Vagina (tissue), 2 donors: Measurements from ENCODE around the gene RAB12.

Source experiments
- CTCF ChIP-seq, 3 experiments: fragments of 450-650 bp in 2 of 3; fragments of 200-600 bp in 1 of 3; sonication (generic) in 1 of 3; IDR thresholded peaks; one replicate each; pipeline ENCODE4 v1.5.1; 2017 to 2019; ENCODE audit warnings: antibody characterized with exemption in 3 of 3, mild to moderate bottlenecking in 2 of 3, moderate library complexity in 2 of 3
- POLR2A ChIP-seq, 2 donors: fragments of 450-650 bp; IDR thresholded peaks; one replicate each; pipeline ENCODE4 v1.6.1; 2017; ENCODE audit warnings: antibody characterized with exemption in 2 of 2, mild to moderate bottlenecking in 2 of 2, moderate library complexity in 2 of 2
- POLR2AphosphoS5 ChIP-seq, 2 donors: sonication (generic); formaldehyde crosslinking; IDR thresholded peaks; one replicate each; pipeline ENCODE4 v1.9.0; 2017; ENCODE audit warnings: antibody characterized with exemption in 2 of 2, mild to moderate bottlenecking in 2 of 2, low read depth in 1 of 2; ENCODE audit not compliant: insufficient read depth in 1 of 2

- no peak for TF ChIP-seq POLR2AphosphoS5 (IDR thresholded peaks at IDR 0.05; ENCODE audit: insufficient read depth in 1 of 2, low read depth in 1 of 2)
- TF ChIP-seq CTCF (IDR thresholded peaks at IDR 0.05), result no peak
- no peak for TF ChIP-seq POLR2A (IDR thresholded peaks at IDR 0.05)
Measured at GRCh38 chr18:8602040-8602439, 7.2 kb upstream of the RAB12 start.
